RKO (cell line): ENCODE data around the gene RGS3.
"Not testable (repeated sequence)": the region's sequence is repeated elsewhere in the genome, so short reads cannot be mapped to it uniquely, and the experiment has no call there.

Source experiments
- DNase-seq: peaks from one replicate; pipeline ENCODE4 v3.0.0-alpha.2; 2016; ENCODE audit warnings: low spot score

Gene RGS3

DNA sequence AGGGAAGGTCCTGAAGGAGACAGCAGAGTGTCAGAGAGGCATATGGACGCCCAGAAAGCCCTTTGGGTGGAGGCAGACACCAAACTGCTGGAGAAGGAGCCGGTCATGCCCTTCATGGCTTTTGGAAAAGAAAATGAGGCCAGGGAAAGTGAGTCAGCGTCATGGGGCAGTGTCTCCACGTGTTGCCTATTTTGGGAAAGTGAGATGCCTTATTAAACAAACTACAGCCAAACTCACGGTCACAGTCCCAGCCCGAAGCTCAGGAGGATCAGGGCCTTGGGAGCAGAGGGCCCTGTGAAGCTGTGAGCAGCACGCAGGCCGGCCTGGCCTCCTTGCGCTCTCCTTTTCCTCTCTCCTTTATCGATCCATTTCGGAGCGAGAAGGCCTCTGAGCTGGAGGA lies 25.0 kb downstream of the RGS3 start:
- no peak for DNase-seq

DNA sequence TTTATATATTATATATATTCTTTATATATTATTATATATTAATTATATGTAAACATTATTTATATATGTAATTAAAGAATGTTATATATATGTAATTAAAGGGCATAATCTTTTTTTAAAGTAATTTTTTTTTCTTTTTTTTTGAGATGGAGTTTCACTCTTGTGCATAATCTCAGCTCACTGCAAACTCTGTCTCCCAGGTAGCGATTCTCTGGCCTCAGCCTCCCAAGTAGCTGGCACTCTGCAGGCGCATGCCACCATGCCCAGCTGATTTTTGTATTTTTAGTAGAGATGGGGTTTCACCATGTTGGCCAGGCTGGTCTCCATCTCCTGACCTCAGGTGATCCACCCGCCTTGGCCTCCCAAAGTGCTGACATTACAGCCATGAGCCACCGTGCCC lies 27.6 kb downstream of the RGS3 start:
- DNase-seq: not testable (repeated sequence)

DNA sequence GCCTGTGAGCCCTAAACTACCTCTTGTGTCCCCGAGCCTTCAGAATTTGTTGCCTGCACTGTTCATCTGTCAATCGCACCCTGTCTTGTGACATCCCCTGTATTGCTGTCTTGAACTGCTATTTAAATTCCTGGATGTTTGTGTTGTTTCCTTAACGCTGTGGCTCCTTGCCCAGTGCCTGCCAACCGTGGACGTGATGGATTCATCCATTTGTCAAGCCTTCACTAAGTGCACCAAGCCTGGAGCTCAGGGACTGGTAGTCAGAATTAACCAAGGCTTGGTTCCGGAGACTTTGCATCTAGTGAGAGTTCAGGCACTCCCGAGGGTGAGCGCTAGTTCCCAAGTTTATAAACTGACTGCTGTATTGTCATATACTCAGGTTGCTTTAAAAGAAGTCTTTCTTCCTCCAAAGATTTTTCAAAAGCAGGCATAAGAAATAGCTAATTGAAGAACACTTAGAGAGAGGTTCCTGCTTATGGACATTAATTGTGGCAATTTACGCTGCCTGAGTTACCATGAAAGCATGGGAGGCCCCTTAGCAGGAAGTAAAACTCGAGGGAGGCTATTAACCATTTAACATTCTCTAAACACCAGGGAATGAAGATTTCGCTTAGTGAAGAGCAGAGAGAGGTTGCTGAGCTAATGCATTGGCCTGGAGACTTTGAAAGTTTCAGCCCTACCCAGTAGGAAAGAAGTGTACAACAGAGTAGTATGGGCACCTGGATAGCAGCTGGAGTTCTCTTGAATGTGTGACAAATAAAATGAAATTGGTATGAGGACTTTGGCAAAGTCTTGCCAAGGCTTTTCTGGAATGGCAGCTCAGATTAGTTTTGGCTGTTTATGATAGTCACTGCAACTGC lies 29.0 kb downstream of the RGS3 start:
- DNase-seq: no peak

DNA sequence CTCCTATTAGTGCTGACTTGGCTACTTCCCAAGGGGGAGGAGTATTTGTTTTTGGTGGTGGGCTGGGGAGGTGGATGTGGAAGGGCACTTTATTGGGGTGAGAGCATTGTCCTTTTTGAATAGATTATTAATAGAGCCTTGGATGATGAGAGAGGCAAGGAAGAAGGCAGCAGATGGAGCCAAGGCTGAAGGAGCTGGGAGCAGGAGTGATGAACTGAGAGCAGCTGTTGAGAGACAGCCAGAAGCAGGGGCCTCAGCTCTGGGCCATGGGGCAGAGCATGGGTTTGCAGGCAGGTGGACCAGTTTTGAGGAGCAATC lies 29.6 kb downstream of the RGS3 start:
- DNase-seq: no peak

DNA sequence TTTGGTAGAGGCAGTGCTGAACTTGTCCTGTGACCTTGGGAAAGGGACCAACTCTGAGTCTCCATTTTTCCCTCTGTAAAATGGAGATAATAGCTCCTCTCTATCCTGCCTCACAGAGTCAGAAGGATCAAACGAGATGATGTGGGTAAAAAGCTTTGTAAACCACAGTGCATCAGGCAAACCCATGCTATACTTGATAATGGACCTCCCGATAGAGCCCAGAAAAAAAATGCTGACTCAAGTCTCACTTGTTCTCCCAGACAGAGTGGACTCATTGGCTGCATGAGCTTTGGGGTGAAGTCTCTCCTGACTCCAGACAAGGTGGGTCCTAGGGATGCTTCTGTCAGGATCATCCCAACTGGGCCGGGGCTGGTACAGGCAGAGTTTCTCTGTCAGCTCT lies 32.0 kb downstream of the RGS3 start:
- no peak for DNase-seq

DNA sequence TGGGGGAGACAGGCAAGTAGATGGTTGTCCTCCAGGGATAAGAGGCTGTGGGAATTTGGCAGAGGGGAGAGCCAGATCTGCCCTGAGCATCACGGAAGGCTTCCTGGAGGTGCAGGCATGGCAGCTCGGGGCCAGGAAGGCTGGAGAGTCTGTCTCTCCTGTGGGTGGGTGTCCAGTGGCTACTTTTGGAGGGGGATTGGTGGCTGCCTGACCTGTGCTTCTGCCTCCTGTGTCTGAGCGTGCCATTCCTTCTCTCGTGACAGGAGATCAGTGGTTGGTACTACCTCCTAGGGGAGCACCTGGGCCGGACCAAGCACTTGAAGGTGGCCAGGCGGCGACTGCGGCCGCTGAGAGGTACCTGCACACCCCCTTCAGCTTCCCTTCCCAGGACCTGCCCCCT lies 33.5 kb downstream of the RGS3 start:
- no peak for DNase-seq

DNA sequence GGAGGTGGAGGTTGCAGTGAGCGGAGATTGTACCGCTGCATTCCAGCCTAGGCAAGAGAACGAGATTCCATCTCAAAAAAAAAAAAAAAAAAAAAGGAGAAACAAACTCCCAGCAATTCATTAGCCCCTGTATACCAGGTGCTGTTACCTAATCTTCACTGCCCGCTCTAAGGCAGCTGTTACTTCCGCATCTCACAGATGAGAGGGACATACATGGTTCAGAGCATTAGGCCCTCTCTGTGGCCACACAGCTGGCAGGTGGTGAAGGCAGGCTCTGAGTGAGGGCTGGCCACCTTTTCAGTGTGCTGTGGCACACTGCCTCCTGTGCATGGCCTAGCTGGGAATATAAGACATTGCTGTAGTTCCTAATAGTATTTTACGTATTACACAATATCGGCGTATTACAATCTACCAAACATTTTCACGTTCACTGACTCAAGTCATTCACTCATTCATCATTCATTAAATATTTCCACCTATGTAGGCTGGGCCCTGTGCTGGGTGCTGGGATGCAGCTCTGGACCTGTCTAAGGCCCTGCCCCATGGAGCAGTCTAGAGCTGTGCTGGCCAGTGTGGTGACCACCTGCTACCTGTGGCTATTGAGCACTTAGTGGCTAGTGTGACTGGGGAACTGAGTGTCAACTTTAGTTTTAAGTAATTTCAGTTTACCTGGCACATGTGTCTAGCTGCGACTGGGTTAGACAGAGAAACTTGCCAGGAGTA lies 35.8 kb downstream of the RGS3 start:
- no peak for DNase-seq

DNA sequence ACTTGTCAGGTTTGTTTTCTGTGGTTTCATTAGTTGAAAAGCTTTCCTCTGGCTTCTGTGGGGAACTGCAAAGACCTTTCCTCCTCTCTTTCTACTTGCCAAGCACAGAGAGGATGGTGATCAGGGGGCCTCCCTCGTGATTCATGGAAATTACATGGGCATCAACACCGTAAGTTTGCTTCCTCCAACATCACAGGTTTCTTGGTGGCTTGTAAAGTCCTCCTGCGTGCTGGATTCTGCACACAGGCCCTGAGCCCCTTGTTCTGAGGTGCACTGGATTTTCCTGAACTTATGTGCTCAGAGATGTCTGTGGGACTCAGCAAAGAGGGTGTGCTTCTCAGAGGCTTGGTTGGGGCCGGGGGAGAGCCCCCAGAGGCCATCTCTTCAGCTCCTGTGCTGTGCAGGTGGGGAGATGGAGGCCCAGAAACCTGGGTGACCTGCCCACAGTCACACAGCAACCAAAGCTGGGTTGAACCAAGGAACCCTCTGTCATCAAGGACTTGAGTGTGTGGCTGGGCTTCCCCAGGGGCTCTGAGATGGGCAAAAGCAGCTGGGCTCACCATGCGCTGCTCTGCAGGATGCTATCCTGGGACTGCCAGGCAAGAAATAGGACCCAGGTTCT lies 36.5 kb downstream of the RGS3 start:
- no peak for DNase-seq

DNA sequence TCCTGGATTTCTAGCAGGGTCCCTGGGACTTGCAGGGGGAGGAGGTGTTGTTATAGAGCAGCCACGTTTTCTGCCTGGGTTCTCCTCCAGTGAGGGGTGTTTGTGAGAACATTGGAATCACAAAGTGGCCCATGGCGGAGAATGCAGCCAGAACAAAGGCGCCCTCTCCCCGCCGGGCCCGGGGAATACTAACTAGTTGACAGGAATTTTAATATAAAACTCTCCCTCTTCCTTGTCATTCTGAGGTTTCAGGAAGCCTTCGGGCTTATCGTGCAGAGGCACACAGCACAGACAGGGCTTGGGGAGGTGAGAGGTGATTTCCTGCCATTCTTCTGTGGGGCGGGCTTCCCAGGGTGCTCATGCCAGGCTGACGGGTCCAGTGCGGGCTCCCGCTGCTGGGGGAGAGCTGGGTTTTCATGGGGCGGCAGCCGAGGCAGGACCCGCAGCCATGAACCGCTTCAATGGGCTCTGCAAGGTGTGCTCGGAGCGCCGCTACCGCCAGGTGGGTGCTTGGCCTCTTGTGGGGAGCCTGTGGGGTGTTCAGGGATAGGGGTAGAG lies 37.7 kb downstream of the RGS3 start:
- no peak for DNase-seq

DNA sequence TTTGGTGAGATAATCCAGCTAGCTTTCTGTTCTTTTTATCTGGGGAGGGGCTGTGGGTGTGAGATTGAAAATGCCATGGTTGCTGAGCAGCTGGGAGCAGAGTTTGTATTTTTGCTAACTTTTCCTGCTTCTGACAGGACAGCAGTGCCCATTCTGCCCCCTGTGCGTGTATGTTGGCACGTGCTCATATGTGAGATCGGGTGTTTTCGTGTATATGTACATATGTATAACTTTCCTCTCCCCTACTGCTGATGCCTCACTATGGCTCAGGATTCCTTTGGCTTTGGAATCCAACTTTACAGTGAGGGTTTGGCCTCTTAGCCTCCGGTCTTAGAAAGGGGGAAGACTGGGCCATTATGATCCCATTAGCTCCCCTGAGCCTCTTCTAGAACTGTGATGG lies 38.3 kb downstream of the RGS3 start:
- no peak for DNase-seq

DNA sequence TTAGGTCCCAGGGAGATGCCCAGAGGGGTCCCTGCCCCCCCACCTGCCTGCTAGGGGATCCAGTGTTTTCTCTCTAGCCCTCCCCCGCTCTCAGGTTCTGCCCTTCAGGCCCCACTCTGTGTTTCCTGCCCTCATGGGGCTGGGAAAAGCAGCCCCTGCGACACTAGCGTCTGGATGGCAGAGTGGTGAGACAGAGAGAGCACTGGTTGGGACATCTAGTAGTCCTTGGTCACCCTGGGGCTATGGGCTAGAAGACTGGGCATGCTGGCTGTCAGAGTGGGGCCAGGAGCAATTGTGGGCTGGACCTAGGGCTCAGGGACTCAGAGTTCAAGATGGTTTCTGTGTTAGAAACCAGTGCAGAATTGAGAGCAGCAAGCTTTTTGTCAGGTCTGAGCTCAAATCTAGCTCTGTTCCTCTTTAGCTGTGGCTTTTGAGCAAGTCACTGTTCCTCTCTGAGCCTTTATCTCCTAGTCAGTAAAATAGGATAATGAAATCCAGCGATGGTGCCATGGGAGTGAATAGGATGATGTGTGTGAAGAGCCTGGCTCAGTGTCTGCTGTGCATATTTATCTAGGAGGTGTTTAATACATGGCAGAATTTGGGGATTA lies 39.0 kb downstream of the RGS3 start:
- no peak for DNase-seq

DNA sequence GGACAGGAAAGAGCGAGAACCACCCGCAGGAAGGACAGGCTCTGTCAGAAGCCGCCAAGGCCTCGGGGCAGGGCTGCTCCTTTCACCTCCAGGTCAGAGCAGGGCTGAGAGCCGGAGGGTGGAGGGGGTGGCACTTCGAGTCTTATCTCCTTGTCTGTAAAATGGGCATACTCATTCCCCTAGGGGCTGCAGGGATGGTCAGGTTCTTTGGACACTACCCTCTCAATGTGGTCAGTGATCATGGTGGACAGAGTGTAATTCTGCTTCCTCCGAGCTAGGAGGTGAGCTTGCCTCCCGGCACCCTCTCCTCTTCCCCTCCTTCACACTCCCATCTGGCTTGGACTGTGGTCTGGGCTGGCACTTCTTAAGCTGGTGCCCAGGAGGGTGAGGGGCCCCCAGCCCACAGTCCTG lies 39.6 kb downstream of the RGS3 start:
- no peak for DNase-seq

DNA sequence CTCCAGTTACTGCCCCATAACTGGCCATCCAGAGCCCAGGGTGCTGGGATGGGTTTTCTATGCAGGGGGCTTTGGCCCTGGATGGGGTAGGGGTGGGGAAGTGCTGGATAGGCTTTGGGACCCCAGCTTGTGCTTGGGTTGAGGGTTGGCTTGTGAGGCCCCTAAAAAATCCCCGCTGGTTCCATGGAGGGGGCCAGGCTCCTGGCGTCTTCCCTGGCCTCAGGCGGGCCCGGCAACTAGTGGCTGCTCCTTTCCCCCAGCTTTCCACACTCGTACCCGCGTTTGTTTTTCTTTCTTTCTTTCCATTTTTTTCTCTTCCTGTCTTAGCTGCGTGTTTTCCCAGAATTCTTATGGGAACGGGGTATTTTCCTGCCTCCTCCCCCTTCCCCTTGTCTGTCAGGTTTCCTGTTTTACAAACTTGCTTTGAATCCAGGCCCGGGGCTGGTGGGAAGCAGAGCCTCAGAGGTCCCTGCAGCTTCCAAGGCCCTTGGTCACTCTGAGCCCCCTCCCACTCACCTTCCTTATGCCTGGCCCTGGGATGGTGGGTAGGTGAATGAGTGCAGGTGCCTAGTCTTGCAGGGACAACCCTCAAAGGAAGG lies 40.2 kb downstream of the RGS3 start:
- no peak for DNase-seq

DNA sequence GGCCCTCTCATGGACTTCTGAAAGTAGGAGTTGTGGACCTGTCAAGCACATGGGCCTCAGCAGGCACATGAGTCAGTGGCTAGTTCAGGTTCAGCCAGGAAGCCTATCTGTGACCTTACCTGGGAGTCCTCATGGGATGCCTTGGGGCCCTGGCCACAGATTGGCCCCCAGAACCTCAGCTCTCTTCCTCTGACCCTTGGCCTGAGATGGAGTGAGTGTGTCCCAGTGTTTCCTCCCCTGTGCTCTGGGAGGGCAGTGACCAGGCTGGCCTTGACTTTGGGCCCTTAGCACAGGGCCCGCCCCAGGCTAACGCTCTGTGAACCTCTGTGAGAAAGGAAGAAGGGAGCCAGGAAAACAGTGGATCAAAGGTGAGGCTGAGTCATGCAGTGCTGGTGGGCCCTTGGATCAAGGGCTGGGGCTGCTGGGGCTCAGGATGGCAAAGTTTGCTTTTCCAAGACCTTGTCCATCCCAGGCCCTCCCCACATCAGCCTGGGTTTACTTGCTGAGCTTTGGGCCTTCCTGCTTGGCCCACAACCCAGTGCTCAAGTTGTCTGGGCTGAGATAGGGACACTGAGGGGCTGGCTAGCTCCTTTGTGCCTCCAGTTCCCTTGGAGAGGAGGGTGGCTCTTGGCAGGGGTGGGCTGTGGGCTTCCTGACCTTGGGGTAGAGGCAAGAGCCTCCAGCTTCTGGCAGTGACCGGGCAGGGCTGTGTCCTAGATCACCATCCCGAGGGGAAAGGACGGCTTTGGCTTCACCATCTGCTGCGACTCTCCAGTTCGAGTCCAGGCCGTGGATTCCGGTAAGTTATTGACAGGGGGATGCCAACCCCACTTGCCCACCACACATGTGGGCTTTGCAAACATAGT lies 41.4 kb downstream of the RGS3 start:
- no peak for DNase-seq

DNA sequence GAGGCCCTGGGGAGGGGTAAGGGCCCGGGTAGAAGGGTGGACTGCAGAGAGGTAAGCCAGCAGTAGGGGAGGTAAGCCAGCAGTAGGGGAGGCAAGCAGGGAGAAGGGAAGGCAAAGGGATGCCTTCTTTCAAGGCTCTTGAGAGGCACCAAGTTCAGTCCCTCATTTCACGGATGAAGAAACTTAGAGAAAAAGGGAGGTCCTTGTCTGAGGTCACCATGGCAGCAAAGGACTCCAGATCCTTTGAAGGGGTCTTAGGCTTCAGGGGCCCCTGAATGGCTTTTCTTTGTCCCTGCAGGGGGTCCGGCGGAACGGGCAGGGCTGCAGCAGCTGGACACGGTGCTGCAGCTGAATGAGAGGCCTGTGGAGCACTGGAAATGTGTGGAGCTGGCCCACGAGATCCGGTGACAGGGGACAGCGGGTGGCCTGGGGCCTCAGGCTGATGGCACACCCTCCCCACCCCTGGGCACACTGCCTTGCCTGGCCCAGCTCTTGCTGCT lies 42.6 kb downstream of the RGS3 start:
- no peak for DNase-seq

DNA sequence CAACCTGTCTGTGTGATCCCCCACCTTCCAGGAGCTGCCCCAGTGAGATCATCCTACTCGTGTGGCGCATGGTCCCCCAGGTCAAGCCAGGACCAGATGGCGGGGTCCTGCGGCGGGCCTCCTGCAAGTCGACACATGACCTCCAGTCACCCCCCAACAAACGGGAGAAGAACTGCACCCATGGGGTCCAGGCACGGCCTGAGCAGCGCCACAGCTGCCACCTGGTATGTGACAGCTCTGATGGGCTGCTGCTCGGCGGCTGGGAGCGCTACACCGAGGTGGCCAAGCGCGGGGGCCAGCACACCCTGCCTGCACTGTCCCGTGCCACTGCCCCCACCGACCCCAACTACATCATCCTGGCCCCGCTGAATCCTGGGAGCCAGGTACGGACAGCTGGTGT lies 43.7 kb downstream of the RGS3 start:
- no peak for DNase-seq

DNA sequence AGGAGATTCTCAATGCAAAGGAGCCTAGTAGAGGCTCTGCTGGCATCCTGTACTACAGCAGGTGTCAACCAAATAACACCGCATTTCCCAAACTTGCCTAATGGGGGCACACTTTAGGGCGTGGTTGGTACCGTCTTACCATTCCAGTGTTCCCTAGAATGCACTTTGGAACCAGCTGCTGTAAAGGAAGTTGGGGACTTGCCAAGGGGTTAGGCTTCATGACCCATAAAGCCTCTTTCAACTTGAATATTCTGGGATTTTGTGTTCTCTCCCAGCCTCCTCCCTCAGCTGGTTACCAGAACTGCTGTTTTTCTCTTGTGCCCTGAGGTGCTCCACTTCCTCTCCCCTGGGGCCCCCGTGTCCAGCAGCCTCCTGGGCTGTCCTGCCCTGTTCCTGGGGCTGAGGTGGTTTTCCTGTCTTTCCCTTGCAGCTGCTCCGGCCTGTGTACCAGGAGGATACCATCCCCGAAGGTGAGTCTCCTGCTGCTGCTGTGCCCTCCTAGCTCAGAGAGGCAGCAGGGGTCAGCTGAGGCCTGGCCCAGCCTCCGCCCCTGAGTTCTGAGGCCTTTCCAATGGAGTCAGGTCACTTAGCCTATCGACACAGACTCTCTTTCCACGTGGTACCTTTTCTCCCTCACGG lies 44.7 kb downstream of the RGS3 start:
- no peak for DNase-seq

DNA sequence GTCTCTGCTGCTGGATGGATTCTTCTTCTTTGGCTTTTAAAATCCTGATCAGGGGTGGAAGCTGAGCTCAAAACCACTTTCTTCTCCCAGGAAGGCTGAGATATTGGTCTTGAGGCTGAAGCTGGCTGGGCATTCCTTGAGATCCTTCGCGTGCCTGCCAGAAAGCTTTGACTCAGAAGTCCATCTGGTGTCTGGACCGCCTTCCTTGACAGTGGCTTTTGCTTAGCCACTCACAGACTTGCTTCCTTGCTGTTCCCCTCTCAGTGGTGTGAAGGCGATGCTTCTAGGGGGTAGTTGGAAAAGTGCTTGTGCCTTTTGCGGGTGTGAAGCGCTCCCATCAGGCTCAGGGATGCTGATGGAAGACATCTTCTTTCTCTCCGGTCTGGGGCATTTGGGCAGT lies 45.9 kb downstream of the RGS3 start:
- no peak for DNase-seq

DNA sequence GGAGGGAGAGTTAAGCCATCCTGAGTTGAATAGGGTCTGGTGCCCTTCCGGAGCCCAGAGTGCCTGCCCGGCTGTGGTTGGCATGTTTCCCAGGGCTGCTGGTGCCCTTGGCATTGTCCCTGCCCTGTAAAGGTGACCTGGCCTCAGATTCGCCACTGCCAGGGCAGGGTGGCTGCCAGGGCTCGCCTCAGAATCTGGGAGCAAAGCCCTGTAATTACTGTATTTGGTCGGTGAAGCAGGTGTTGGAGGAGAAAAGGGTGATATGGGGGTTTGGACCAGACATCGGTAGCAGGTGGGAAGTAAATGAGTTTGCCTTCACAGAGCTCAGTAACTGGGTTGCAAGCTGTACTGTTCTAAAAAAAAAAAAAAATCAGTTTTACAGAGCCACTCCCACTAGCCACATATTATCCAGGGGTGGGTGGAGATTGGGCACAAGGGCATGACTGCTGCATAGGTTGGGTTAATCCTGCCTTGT lies 47.6 kb downstream of the RGS3 start:
- DNase-seq: no peak
